ENCODE results near the gene PHACTR1.

PHACTR1 gene

DNA sequence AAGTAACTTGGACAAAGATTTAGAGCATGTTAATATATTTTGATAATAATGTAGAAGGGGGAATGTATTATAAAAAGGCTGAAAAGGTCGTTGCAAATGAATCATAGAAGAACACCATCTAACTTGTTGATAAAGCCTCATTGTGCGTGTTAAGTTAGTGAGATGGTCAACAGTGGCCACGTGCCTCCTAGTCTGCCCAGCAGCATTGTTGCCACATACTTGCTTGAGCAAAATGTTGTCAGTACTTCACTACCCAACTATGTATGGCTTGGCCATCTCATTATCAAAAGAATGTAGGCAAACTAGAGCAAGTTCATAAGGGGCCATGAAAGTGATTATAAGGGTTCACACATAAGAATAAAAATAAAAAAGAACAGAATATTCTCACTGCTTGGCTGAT is 84.6 kb downstream of the PHACTR1 start:
- DNase-seq = no peak

DNA sequence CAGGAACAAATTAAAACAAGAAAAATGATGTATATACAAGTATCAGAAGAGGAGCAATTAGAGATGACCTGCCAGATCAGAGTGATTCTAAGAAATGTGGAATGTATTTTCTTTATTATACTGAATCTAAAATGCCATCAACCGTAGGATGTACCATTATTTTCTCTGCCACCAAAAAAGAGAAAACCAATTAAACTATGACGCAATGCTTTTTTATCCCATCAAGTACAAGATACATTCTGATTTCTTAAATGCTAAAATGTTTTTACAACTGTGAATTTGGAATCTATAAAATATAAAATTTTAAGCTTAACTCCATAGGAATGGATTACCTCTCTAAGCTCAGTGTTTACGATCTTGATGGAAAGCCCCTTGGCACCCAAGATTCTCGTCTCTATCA is 85.9 kb downstream of the PHACTR1 start:
- DNase-seq = no peak

DNA sequence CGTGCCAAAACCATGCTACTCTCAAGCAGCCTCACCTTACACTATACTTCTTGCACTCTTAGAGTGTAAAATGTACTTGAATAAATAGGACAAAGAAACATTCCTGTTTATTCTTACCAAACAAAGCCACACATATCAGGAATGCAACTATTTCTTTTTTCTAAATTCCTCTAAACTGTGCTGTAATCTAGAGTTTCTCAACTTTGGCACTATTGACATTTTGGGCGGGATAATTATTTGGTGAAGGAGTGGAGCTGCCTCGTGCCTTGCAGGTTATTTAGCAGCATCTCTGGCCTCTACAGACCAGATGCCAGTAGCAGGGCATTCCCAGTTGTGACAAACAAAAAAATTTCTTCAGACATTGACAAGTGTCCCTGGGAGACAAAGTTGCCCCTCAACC is 86.9 kb downstream of the PHACTR1 start:
- DNase-seq = no peak

DNA sequence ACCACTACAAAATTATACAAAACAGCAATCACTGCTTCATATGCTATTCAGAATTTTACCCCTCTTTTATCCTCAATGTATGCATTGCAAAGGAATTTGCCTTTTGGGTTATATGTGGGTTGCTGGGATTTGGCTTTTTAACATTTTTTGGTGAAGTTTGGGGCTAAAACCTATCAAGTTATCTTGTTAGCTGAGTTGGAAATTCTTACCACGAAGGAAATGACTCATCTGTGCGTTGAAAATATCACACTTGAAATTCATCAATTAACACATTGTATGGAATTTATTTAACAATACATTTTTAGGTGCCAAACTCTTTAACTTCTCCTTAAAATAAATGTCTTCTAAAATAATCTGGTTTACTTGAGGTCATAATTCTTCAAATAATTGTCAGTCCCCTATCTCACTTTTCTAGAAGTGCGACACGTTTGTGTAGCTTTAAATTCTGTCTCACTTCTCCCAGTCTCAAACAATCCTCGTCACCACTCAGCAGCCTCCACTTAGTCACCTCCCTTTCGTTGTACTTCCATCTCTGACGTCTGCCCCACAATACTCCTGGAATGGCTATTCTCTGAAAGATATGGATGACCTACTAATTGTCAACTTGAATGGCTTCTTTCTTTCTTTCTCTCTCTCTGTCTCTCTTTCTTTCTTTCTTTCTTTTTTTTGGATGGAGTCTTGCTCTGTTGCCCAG is 88.5 kb downstream of the PHACTR1 start:
- no peak for DNase-seq

DNA sequence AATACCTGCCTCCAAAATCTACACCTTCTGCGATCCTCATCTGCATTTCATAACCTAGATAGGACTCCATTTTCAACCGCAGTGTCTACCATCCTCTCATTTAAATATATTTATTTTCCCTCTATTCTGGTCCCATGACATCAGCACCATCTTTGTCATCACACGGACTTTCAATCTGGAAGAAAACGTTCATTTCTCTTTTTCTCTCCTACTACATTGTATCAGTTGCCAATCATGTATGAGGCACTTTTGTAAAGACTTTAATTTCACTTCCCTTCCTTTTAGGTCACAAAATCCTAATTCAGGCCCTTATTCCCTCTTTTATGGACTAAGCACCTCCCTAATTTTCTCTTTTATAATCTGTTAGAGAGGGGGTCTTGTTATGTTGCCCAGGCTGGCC is 89.6 kb downstream of the PHACTR1 start:
- DNase-seq = no peak

DNA sequence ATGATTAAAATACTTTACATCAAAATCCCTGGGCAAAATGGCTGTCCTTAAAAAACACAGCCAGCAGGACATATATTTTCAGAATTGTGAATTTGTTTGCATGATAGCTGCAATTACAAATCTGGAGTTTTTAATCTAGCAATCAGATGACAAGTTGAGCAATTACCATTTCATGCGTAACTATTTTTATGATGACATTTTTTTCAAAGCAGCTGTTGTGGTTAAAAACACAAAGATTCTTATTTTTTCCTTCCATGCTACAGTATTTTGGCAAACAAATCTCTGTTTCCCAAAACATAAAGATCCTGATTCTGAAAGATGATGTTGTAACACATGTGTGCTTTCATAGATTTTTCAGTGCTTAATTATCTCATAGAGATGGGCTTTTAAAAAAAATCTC is 90.2 kb downstream of the PHACTR1 start:
- DNase-seq = no peak

DNA sequence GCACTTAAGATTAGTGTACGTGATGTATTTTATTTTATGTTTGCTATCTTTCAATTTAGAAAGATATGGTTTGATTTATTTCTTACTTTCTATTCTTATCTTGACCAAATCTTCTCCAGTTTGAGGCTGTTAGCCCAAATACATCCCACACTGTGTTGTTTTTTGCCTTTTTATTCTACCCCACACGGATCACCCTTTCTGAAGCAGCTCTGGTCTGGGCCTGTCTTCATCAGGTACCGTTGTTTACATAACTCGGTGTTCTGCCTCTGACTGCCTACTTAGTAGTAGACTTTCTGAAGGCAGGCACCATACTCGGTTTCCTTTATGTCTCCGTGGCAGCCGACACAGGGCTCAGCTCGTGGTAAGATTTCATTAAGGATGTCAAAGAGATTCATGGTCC is 95.0 kb downstream of the PHACTR1 start:
- no peak for DNase-seq

DNA sequence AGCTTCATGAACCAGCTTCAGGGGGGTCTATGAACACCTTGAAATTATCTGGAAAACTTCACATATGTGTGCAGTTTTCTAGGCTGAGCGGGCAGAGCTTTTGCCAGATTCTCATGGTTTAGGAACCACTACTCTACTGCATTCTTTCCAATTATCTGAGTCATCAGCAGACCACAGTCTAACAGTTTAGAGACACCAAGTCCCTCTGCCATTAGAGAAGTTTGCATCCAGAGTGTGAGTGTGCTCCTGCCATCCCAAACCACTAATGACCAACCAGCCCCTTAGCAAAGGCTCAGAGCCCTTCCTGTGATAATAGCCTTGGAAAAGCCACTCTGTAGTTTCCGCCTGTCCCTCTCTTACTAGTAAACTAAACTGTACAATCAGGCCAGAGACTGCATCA is 96.8 kb downstream of the PHACTR1 start:
- no peak for DNase-seq

DNA sequence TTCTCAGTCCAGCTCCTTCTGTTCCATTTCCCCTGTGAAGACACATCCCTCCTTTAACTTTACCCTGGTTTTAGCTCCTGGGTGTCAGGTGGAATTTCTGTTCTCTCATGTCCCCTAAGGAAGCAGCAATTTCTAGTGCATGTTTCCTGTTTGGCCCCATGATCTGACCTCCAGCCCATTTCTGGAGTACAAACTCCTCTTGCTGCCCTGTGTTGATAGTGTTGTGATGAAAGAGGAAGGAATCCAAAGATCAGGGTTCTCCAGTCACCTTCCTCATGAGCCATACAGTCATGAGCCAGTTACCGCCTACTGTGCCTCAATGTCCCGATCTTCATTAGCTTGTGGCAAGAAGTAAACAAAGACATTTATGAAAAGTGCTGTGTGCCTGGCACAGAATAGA is 97.4 kb downstream of the PHACTR1 start:
- DNase-seq = no peak

DNA sequence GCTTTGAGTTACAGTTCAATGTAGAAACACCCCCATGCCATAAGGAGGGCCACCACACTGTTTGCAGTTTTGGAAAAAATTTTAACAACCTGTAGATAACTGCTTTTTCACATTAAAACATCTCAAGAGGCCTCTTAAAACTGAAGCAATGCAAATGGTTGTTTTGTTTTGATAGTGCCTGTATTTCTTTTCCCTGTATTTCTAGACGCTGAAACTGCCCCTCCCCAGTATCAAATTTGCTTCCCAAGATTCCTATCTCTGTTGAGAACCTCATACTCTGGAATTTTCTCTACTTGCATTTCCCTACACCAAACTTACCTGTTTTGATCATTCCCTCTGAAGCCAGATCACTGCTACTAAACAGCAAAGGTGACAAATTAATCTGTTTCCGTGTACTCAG is 98.5 kb downstream of the PHACTR1 start:
- no peak for DNase-seq

DNA sequence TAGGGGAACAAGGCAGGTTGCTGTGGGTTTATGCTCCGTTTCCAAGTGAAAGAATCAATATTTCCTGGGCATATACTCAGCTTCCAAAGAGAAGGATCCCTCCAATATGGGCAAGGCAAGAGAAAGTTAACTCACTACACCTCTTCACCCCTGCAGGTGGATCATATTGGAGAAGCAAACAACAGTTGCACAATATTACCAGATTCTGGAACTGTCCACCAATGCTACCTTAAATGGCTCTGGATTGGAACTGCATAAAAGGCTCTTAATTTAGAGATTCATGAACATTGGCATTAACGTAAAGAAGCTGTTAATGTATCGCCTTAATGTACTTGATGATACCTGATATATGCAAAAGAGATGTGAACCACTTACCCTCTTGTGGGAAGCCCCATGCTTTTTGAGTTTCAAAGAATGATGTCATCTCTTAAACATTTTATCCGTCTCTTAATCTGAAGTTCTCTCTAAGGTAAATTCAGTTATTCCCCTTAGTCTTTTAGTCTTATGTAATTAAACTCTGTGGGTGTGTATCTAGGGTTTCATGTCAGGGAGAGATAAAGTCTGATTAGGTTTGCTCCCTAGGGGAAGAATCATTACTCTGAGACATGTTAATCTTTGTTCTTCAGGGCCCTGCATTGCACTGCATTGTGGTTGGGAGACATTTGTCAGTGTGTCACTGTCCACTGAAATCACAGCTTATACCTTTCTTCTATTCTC is 99.5 kb downstream of the PHACTR1 start:
- no peak for DNase-seq

DNA sequence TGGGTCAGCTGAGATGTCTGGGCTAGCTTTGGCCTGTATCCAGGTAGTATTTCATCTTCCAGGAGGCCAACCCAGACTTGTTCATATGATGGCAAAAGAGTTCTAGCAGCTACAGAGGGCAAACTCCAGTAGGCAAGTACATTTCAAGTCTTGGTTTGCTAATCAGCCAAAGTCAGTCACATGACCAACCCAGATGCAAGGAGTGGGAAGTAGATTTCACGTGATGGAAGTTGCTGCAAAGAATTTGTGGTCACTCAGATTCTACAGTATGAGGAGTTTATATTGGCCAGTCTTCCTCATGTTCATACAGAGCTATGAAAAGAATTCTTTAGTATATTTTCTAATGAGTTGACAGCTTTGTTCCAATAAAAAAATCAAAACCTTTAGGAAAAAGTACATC is 101.8 kb downstream of the PHACTR1 start:
- no peak for DNase-seq

DNA sequence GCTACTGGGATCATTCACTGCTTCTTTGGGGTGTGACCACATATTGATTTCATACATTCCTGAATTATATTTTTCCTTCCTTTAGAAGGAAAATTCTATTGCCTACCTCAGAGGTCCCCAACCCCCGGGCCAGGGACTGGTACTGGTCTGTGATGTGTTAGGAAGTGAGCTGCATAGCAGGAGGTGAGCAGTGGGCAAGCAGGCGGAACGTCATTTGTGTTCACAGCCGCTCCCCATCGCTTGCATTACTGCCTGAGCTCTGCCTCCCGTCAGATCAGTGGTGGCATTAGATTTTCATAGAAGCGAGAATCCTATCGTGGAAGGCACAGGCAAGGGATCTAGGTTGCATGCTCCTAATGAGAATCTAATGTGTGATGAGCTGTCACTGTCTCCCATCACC is 107.3 kb downstream of the PHACTR1 start:
- DNase-seq = no peak

DNA sequence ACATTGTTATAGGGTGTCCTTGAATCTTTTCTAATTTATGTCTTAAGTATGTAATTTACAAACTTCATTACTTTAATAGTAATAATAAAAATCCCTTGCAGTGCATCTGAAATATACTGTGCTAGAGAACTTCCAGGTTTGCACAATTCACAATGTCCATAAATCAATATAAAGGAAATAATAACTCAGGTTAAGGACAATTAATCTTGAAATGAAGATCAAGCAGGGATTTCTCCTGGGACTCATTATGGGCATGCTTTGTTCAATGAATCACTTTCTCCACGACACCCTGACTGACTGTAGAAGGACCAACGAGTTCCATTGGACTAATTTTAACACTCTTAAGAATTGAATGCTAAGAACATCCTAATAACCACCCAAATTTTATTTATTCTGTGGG is 110.0 kb downstream of the PHACTR1 start:
- DNase-seq = no peak

DNA sequence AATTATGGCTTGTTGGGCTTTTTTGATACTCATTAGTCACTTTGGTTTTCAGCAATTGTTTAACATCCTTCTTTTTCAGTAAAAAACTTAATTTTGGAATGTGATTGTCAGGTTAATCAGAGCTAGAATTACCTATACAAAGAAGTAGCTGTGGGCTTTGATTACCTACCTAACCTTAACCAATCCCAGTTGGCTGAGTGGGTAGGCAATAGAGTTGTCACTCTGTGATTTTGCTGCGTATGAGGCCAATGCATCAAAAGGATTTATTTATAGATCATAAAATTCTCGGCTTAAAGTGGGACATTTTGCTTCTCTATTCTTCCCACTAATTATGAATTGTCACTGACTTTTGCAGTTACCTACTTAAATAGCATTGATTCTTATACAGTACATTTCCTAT is 111.4 kb downstream of the PHACTR1 start:
- no peak for DNase-seq

DNA sequence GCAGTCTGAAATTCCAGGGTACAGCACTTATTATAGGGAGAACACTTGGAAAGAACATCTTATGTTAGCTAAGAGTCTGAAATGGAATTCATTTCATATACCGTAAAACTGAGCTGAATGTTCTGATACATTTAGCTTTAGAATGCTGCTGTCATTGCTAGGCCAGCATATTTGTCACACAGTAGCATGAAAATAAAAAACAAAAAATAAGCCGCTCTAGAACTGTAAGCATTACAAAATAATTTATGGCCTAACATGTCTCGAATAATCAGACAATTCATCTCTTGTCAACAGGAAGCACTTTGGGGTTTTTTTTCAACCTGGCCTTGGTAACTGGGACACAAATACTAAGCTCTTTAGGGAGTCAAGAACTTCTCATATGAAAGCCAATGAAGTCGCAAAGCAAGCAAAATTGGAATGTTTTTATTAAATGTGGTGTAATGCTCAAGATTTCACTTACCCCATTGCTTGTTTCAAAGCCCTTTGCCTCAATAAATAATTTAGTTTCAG is 115.7 kb downstream of the PHACTR1 start:
- DNase-seq = no peak

DNA sequence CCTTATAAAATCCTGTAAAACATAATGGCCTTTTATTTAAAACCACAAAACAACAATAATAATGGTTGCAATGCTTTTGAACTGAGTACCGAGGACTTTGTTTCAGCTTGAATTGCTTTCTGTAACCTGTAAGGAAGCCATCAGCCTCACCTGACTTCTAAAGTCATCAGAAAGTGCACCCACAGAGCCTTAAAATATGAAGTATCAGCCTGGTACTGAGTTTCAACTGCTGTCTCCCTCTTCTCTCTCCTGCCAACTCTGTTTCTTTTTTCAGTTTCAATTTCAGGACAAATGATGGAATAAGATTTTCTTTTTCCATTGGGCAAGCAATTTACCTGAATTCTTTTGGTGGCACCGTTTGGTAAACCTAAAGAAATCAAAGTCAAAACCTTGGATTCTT is 119.4 kb downstream of the PHACTR1 start:
- DNase-seq = no peak

DNA sequence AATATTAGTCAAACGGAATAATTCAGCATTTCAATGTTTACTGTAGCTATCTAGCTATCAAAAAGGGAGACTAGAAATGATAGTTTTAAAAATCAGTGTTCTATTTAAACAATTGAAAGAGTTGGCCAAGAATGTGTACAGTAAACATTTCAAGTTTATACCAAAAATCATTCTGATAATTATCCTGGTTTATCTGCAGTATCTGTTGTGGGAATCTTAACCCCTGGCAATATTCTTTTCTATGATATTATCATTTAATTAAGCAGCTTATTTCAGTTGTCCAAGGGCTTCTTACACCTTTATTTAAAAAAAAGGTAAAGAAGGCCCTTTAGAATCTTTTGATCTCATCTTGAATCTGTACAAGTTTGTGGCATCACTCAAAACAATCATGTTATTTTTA is 125.1 kb downstream of the PHACTR1 start:
- DNase-seq = no peak

DNA sequence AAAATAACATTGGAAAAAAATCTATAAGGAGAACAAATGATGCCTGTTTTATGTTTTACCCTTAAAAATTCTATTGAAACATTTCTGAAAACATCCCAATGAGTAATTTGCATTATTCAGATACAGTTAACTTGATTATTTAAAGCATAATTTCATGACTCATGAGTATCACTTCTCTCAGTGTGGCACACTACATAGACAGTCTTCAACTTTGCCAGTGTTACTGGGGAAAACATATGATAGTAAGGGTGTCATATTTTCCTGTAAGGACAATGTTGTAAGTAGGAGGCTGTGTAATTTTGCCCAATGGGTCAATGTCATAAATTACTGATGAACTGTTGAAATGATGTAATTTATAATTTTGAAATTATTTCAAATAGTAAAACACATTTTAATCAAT is 125.5 kb downstream of the PHACTR1 start:
- no peak for DNase-seq

DNA sequence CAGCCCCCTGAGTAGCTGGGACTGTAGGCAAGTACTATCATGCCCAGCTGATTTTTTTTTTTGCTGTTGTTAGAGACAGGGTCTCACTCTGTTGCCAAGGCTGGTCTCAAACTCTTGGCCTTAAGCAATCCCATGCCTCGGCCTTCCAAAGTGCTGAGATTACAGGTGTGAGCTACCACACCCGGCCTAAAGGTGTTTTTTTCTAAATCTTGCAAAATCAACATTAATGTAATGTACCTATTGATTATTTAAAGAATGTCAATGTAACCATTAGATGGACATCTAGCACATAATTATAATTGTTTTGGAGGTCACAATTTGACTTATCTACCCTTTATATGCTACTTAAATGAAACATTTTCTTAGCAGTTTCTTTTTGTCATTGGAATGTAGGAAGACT is 126.1 kb downstream of the PHACTR1 start:
- no peak for DNase-seq

DNA sequence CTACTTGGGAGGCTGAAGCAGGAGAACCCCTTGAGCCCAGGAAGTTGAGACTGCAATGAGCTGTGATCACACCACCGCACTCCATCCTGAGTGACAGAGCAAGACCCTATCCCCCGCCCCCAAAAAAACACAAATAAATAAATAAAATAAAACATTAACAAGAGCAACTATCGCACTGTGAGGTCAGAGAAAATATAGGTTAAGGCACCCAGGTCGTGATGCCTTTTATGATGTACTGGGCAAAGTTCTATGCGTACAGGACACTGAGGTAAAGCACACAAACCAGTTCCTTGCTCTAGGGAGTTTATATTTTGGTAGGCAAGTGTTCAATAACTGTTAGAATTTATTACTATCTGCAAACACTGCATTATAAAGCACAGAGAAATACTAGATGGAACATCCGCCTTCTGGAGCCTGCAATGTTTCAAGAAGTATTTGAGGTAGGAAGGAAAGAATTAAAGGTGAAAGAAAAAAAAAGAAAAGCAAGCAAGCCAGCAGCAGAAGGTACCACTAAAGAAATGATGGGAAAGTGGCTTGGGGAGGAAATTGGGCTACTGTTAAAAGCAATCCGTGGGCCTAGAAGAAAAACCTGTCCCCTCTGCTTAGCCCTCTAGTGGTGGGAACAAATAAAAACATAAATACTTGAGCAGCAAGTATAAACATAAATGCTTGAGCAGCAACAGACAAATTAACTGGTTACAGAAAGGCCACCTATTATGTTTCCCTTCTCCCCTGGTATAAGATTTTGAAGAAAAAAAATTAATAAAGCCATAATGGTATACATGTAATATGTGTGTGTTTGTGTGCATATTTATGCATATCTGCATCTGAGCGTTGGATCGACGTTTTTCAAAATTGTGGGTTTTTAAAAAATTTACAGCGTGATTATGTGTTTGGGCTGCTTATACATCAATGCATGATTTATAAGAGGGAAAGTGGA is 128.0 kb downstream of the PHACTR1 start:
- DNase-seq = no peak

DNA sequence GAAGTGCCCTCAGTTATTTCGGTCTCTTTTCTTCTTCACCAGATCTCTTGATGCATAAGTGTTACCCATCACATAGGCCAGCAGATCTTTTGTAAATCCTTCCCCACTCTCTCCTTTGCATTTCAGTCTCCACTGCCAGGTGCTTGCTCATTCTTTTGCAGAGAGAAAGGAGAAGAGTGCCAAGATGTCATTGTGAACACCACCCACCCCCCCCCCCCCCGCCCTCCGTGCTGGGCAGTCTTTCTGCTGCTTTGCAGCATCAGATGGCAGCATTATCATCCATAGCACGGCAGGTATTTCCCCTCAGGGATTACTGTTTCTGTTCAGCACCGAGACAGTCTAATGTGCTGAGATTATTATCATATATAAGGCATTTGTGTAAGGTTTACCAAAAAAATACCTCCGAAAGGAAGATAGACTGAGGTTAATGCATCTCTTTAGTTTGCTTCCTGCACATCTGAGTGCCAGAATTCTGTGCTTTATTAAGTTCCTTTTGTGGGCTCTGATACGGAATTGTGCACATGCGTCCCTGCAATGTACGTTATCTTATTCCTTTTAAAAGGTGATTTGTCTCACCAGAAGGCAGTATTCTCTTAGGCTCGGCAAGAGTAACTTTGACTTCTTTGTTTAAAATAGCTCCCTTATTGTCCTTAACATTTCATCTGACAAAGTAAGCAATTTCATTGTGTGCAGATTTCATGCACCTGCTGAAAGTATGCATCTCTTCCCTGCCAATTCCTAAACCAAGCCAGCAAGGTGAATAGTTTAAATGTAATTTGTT is 128.8 kb downstream of the PHACTR1 start:
- no peak for DNase-seq
